Body of pancreas (tissue), 4 donors: ENCODE results near the gene ZNF423.

Experiments
- CTCF ChIP-seq, 7 experiments: fragments of 450-650 bp in 4 of 7; fragments of 200-600 bp in 3 of 7; sonication (generic) in 3 of 7; IDR thresholded peaks; one replicate each; pipeline ENCODE4 v1.5.1; 2016 to 2019; ENCODE audit warnings: antibody characterized with exemption in 7 of 7
- POLR2A ChIP-seq, 3 donors: fragments of 450-650 bp; IDR thresholded peaks; one replicate each; pipeline ENCODE4 v1.6.1; 2016; ENCODE audit warnings: antibody characterized with exemption in 3 of 3, mild to moderate bottlenecking in 2 of 3

DNA sequence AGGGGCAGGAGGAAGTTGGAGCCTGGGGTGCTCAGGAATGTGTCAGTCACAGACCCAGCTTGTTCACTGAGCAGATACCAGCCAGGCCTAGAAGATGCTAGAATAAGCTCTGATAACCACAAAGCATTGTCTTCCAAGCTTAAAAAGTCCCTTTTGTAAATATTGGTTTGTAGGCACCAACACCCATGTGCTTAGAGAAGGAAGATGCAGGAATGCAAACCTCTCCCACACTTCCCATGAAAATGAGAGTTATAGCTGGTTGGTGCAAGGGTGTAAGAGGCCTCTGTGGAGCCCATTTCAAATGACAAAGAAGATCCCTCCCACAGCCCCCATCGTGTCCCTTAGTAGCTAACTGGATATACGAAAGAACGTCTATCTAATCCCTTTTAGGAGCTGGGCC, 272.0 kb downstream of the ZNF423 start:
- TF ChIP-seq POLR2A (IDR thresholded peaks at IDR 0.05), result no peak
- TF ChIP-seq CTCF (IDR thresholded peaks at IDR 0.05), result no peak
